ENCODE data around the gene ZNF865.

ZNF865 gene

GRCh38 chr19:55626350-55626749 lies 20.9 kb downstream of the ZNF865 start:
- no peak for DNase-seq

GRCh38 chr19:55632463-55632834 lies 27.0 kb downstream of the ZNF865 start:
- peak; percentile 78 for DNase-seq

- no peak for DNase-seq
Observed at GRCh38 chr19:55633861-55634260, 28.4 kb downstream of the ZNF865 start.

- no peak for DNase-seq
Observed at GRCh38 chr19:55635334-55635717, 29.9 kb downstream of the ZNF865 start.

- no peak for DNase-seq
Observed at GRCh38 chr19:55635856-55636440, 30.5 kb downstream of the ZNF865 start.

GRCh38 chr19:55636723-55637122 lies 31.3 kb downstream of the ZNF865 start:
- no peak for DNase-seq

- no peak for DNase-seq
Observed at GRCh38 chr19:55637534-55637933, 32.1 kb downstream of the ZNF865 start.

GRCh38 chr19:55638864-55639359 lies 33.5 kb downstream of the ZNF865 start:
- DNase-seq = peak; percentile 48

- peak; percentile 62 for DNase-seq
Observed at GRCh38 chr19:55640043-55640576, 34.7 kb downstream of the ZNF865 start.

GRCh38 chr19:55640577-55641425 lies 35.4 kb downstream of the ZNF865 start, which contains the start of gene ZNF580:
TSS of gene ZNF580 (plus strand) at chr19:55641002. CDS start at chr19:55642509, 1,507 bp downstream.
- DNase-seq = peak; percentile 72

- peak; percentile 37 for DNase-seq
Observed at GRCh38 chr19:55641426-55642152, 36.1 kb downstream of the ZNF865 start.

GRCh38 chr19:55642153-55643002 lies 36.9 kb downstream of the ZNF865 start:
- DNase-seq = peak; percentile 46

GRCh38 chr19:55643003-55643886 lies 37.8 kb downstream of the ZNF865 start, which contains the start of gene ZNF581:
TSS of gene ZNF581 (plus strand) at chr19:55643649. CDS start at chr19:55644572, 923 bp downstream.
- peak; percentile 81 for DNase-seq

GRCh38 chr19:55643887-55644176 lies 38.4 kb downstream of the ZNF865 start:
- no peak for DNase-seq

GRCh38 chr19:55644191-55644833 lies 38.9 kb downstream of the ZNF865 start:
- DNase-seq = no peak

GRCh38 chr19:55644842-55645511 lies 39.5 kb downstream of the ZNF865 start:
- no peak for DNase-seq

- no peak for DNase-seq
Observed at GRCh38 chr19:55645512-55645881, 40.0 kb downstream of the ZNF865 start.

- no peak for DNase-seq
Observed at GRCh38 chr19:55646889-55647731, 41.7 kb downstream of the ZNF865 start.
